CD8-positive, alpha-beta memory T cell (primary cell): ENCODE results near the gene PITPNC1. TPM values are rescaled to one million over a fixed set of nuclear protein-coding genes. Genes with fewer than 3 reads are reported as not detected.

ENCODE experiments used
- CTCF ChIA-PET: fragments of 350-600 bp; sonication (Branson Sonifier 250); formaldehyde crosslinking; loops from one replicate; lab custom pipeline; 2021; ENCODE audit warnings: antibody characterized with exemption; lab: Charles Lee
- POLR2A ChIA-PET: fragments of 350-600 bp; sonication (Branson Sonifier 250); formaldehyde crosslinking; loops from one replicate; lab custom pipeline; 2021; ENCODE audit warnings: antibody characterized with exemption; lab: Charles Lee
- DNase-seq, 5 donors: peaks; one replicate each; pipeline versions ENCODE4 v3.0.0 to v3.0.0-alpha.2; 2020 to 2022; ENCODE audit warnings: mixed read lengths in 1 of 5
- H3K27ac ChIP-seq: one replicate; pipeline ENCODE4 v1.7.0; 2013; ENCODE audit warnings: low read depth, mild to moderate bottlenecking, low read length, moderate library complexity
- H3K27me3 ChIP-seq: 2 replicates; pipeline ENCODE4 v1.7.0; 2013; ENCODE audit warnings: low read length, mild to moderate bottlenecking; ENCODE audit not compliant: insufficient read depth, poor library complexity, severe bottlenecking
- H3K36me3 ChIP-seq: 2 replicates; pipeline ENCODE4 v1.7.0; 2013; ENCODE audit warnings: mild to moderate bottlenecking, low read length, moderate library complexity; ENCODE audit not compliant: insufficient read depth
- H3K4me1 ChIP-seq: 2 replicates; pipeline ENCODE4 v1.7.0; 2013; ENCODE audit warnings: mild to moderate bottlenecking, low read length, moderate library complexity; ENCODE audit not compliant: insufficient read depth
- H3K4me3 ChIP-seq: 2 replicates; pipeline ENCODE4 v1.7.0; 2013; ENCODE audit warnings: mild to moderate bottlenecking, low read length
- H3K9me3 ChIP-seq: 2 replicates; pipeline ENCODE4 v1.7.0; 2013; ENCODE audit warnings: mild to moderate bottlenecking, low read length
- H3K27ac Mint-ChIP-seq, 8 donors: one replicate each; pipeline ENCODE4 v1.8.0; 2020 to 2021; ENCODE audit warnings: mixed read lengths in 8 of 8, mild to moderate bottlenecking in 6 of 8, inconsistent platforms in 3 of 8, moderate library complexity in 3 of 8
- H3K27me3 Mint-ChIP-seq, 2 donors: one replicate each; pipeline ENCODE4 v1.8.0; 2020 to 2021; ENCODE audit warnings: mixed read lengths in 2 of 2, mild to moderate bottlenecking in 1 of 2, moderate library complexity in 1 of 2
- H3K36me3 Mint-ChIP-seq, 3 donors: one replicate each; pipeline ENCODE4 v1.8.0; 2020 to 2021; ENCODE audit warnings: mixed read lengths in 3 of 3, inconsistent platforms in 1 of 3, mild to moderate bottlenecking in 1 of 3
- H3K4me1 Mint-ChIP-seq, 3 donors: one replicate each; pipeline ENCODE4 v1.8.0; 2020 to 2021; ENCODE audit warnings: mixed read lengths in 3 of 3, inconsistent platforms in 1 of 3, mild to moderate bottlenecking in 1 of 3
- H3K4me3 Mint-ChIP-seq, 7 donors: one replicate each; pipeline ENCODE4 v1.8.0; 2020 to 2021; ENCODE audit warnings: mixed read lengths in 7 of 7, mild to moderate bottlenecking in 6 of 7, moderate library complexity in 4 of 7, inconsistent platforms in 2 of 7
- H3K9me3 Mint-ChIP-seq, 5 donors: one replicate each; pipeline ENCODE4 v1.8.0; 2020 to 2022; ENCODE audit warnings: mixed read lengths in 5 of 5, mild to moderate bottlenecking in 3 of 5, moderate library complexity in 2 of 5, inconsistent platforms in 1 of 5
- polyA plus RNA-seq: library from polyadenylated mRNA; unstranded; fragments of 300-500 nt; fragmentation: Illumina TruSeq; gene quantifications from one replicate; pipeline ENCODE4 v1.2.3, GENCODE V29; 2021
- total RNA-seq, 2 experiments: library from RNA; stranded (reverse); gene quantifications; one replicate each; pipeline ENCODE4 v1.2.3, GENCODE V29; 2021

The PITPNC1 gene
- total and polyA plus RNA-seq, 3 experiments from 2014 or later: 43.1 to 163 (median 45.1) TPM

- Histone ChIP-seq H3K27ac (no peak overlapping the region), H3K27me3 (no peaks in the 10 kb centered on the region), H3K9me3 (no peaks in the 10 kb centered on the region), H3K36me3 (no peaks in the 10 kb centered on the region), H3K4me1 (peaks cover 15% of the 10 kb centered on the region), H3K4me3 (no peak overlapping the region)
- ChIA-PET CTCF (interaction anchor here (1.3 to 1.4 kb wide), 2 partner anchors 10 to 45 kb away, joined by 3 read pairs; no protein-coding TSS in a partner anchor), POLR2A (no interaction called here)
- Mint-ChIP-seq H3K27ac (peak overlapping the region; percentile 18 to 86 (median 82)), H3K27me3 (no peaks in the 10 kb centered on the region), H3K36me3 (peaks cover 0 to 23% (median 9%) of the 10 kb centered on the region in 3 donors), H3K4me3 (peak overlapping the region in 6 of 7 donors; percentile 34 to 55 (median 43)), H3K4me1 (peaks cover 58 to 89% (median 75%) of the 10 kb centered on the region in 3 donors), H3K9me3 (no peaks in the 10 kb centered on the region)
- no peak for DNase-seq
Observed at GRCh38 chr17:67520252-67520906, 143.3 kb downstream of the PITPNC1 start.

GRCh38 chr17:67520916-67521774 lies 144.1 kb downstream of the PITPNC1 start:
- CTCF ChIA-PET: interaction anchor here (1.3 to 1.4 kb wide), 2 partner anchors 10 to 46 kb away, joined by 3 read pairs; no protein-coding TSS in a partner anchor
- Histone ChIP-seq H3K36me3 (no peaks in the 10 kb centered on the region), H3K4me3 (no peak overlapping the region), H3K9me3 (no peaks in the 10 kb centered on the region), H3K4me1 (peaks cover 15% of the 10 kb centered on the region), H3K27ac (no peak overlapping the region), H3K27me3 (no peaks in the 10 kb centered on the region)
- peak overlapping the region in 3 of 7 donors; percentile 40 to 54 (median 44) for H3K4me3 Mint-ChIP-seq
- POLR2A ChIA-PET: no interaction called here
- peaks cover 0 to 24% (median 9%) of the 10 kb centered on the region in 3 donors for H3K36me3 Mint-ChIP-seq
- H3K9me3 Mint-ChIP-seq: no peaks in the 10 kb centered on the region
- DNase-seq: no peak
- peaks cover 60 to 89% (median 75%) of the 10 kb centered on the region in 3 donors for H3K4me1 Mint-ChIP-seq
- H3K27ac Mint-ChIP-seq: peak overlapping the region; percentile 3 to 88 (median 80)
- H3K27me3 Mint-ChIP-seq: no peaks in the 10 kb centered on the region

GRCh38 chr17:67521775-67522069 lies 144.6 kb downstream of the PITPNC1 start:
- no peaks in the 10 kb centered on the region for H3K9me3 Mint-ChIP-seq
- ChIA-PET CTCF (interaction anchor here (1.3 kb wide), 1 partner anchor 11 kb away, joined by 3 read pairs; no protein-coding TSS in a partner anchor), POLR2A (no interaction called here)
- DNase-seq: no peak
- H3K27ac Mint-ChIP-seq: peak overlapping the region in 4 of 8 donors; percentile 18 to 86 (median 50)
- H3K36me3 Mint-ChIP-seq: peaks cover 0 to 23% (median 8%) of the 10 kb centered on the region in 3 donors
- Histone ChIP-seq H3K9me3 (no peaks in the 10 kb centered on the region), H3K4me1 (peaks cover 15% of the 10 kb centered on the region), H3K36me3 (no peaks in the 10 kb centered on the region), H3K27ac (no peak overlapping the region), H3K4me3 (no peak overlapping the region), H3K27me3 (no peaks in the 10 kb centered on the region)
- peak overlapping the region in 1 of 7 donors; percentile 51 for H3K4me3 Mint-ChIP-seq
- H3K27me3 Mint-ChIP-seq: no peaks in the 10 kb centered on the region
- H3K4me1 Mint-ChIP-seq: peaks cover 59 to 87% (median 72%) of the 10 kb centered on the region in 3 donors

GRCh38 chr17:67523101-67523500 lies 146.0 kb downstream of the PITPNC1 start:
- ChIA-PET CTCF (interaction anchor here (1.1 kb wide), 1 partner anchor 149 kb away, joined by 4 read pairs; no protein-coding TSS in a partner anchor), POLR2A (interaction anchor here (0.6 kb wide), 1 partner anchor 236 kb away, joined by 5 read pairs; no protein-coding TSS in a partner anchor)
- peak overlapping the region in 1 of 7 donors; percentile 19 for H3K4me3 Mint-ChIP-seq
- Histone ChIP-seq H3K36me3 (no peaks in the 10 kb centered on the region), H3K27me3 (no peaks in the 10 kb centered on the region), H3K4me1 (peaks cover 15% of the 10 kb centered on the region), H3K9me3 (no peaks in the 10 kb centered on the region), H3K27ac (no peak overlapping the region), H3K4me3 (no peak overlapping the region)
- peak overlapping the region in 4 of 8 donors; percentile 23 to 46 (median 31) for H3K27ac Mint-ChIP-seq
- H3K36me3 Mint-ChIP-seq: peaks cover 0 to 23% (median 3%) of the 10 kb centered on the region in 3 donors
- DNase-seq: no peak
- H3K4me1 Mint-ChIP-seq: peaks cover 60 to 83% (median 63%) of the 10 kb centered on the region in 3 donors
- no peaks in the 10 kb centered on the region for H3K27me3 Mint-ChIP-seq
- H3K9me3 Mint-ChIP-seq: no peaks in the 10 kb centered on the region

- Histone ChIP-seq H3K27me3 (no peaks in the 10 kb centered on the region), H3K4me1 (peaks cover under 1% of the 10 kb centered on the region), H3K9me3 (no peaks in the 10 kb centered on the region), H3K36me3 (no peaks in the 10 kb centered on the region), H3K27ac (no peak overlapping the region), H3K4me3 (no peak overlapping the region)
- Mint-ChIP-seq H3K9me3 (no peaks in the 10 kb centered on the region), H3K4me1 (peaks cover 49 to 81% (median 50%) of the 10 kb centered on the region in 3 donors), H3K36me3 (peaks cover 0 to 35% (median 4%) of the 10 kb centered on the region in 3 donors), H3K27me3 (no peaks in the 10 kb centered on the region), H3K4me3 (no peak overlapping the region), H3K27ac (peak overlapping the region in 5 of 8 donors; percentile 3 to 65 (median 34))
- no peak for DNase-seq
- ChIA-PET CTCF (interaction anchor here (1.6 to 1.7 kb wide), 2 partner anchors 14 to 50 kb away, joined by 3 to 4 read pairs; no protein-coding TSS in a partner anchor), POLR2A (interaction anchor here (1.0 kb wide), 1 partner anchor 60 kb away, joined by 3 read pairs; no protein-coding TSS in a partner anchor)
Observed at GRCh38 chr17:67525239-67526135, 148.4 kb downstream of the PITPNC1 start.

GRCh38 chr17:67526700-67527099 lies 149.6 kb downstream of the PITPNC1 start:
- H3K27ac Mint-ChIP-seq: peak overlapping the region in 6 of 8 donors; percentile 11 to 61 (median 40)
- H3K36me3 Mint-ChIP-seq: peaks cover 0 to 31% (median 1%) of the 10 kb centered on the region in 3 donors
- Histone ChIP-seq H3K4me3 (no peak overlapping the region), H3K27ac (no peak overlapping the region), H3K27me3 (no peaks in the 10 kb centered on the region), H3K9me3 (no peaks in the 10 kb centered on the region), H3K36me3 (no peaks in the 10 kb centered on the region), H3K4me1 (no peaks in the 10 kb centered on the region)
- no peaks in the 10 kb centered on the region for H3K27me3 Mint-ChIP-seq
- H3K4me3 Mint-ChIP-seq: no peak overlapping the region
- H3K4me1 Mint-ChIP-seq: peaks cover 43 to 79% (median 46%) of the 10 kb centered on the region in 3 donors
- no peaks in the 10 kb centered on the region for H3K9me3 Mint-ChIP-seq
- CTCF ChIA-PET: interaction anchor here (1.6 to 2.3 kb wide), 2 partner anchors 15 to 152 kb away, joined by 3 to 6 read pairs; no protein-coding TSS in a partner anchor
- POLR2A ChIA-PET: no interaction called here
- no peak for DNase-seq

GRCh38 chr17:67528751-67529436 lies 151.8 kb downstream of the PITPNC1 start:
- peaks cover 35 to 72% (median 44%) of the 10 kb centered on the region in 3 donors for H3K4me1 Mint-ChIP-seq
- H3K27me3 ChIP-seq: no peaks in the 10 kb centered on the region
- peak overlapping the region in 5 of 8 donors; percentile 39 to 78 (median 63) for H3K27ac Mint-ChIP-seq
- ChIA-PET POLR2A (no interaction called here), CTCF (no interaction called here)
- peak overlapping the region in 1 of 7 donors; percentile 18 for H3K4me3 Mint-ChIP-seq
- no peaks in the 10 kb centered on the region for H3K9me3 Mint-ChIP-seq
- peaks cover 0 to 39% (median 6%) of the 10 kb centered on the region in 3 donors for H3K36me3 Mint-ChIP-seq
- no peaks in the 10 kb centered on the region for H3K27me3 Mint-ChIP-seq
- H3K4me3 ChIP-seq: no peak overlapping the region
- no peaks in the 10 kb centered on the region for H3K4me1 ChIP-seq
- H3K36me3 ChIP-seq: no peaks in the 10 kb centered on the region
- H3K9me3 ChIP-seq: no peaks in the 10 kb centered on the region
- no peak for DNase-seq
- no peak overlapping the region for H3K27ac ChIP-seq
